Measurements from ENCODE around the gene CHTOP. TPM values are rescaled to one million over a fixed set of nuclear protein-coding genes. Genes with fewer than 3 reads are reported as not detected.

CHTOP gene, protein sequence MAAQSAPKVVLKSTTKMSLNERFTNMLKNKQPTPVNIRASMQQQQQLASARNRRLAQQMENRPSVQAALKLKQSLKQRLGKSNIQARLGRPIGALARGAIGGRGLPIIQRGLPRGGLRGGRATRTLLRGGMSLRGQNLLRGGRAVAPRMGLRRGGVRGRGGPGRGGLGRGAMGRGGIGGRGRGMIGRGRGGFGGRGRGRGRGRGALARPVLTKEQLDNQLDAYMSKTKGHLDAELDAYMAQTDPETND
- 10 to 100 TPM; 60.5 to 76.6 TPM for total RNA-seq
- polyA plus RNA-seq = 10 to 100 TPM; 51.2 to 56.3 TPM
- long read RNA-seq, donor 1, transcript CHTOP-203 (6 exons, 2,165 nt) = major isoform, 18 of 48 reads
- long read RNA-seq, donor 1, transcript CHTOP-204 (6 exons, 2,096 nt) = minor isoform, 11 of 48 reads
- long read RNA-seq, donor 1, partial matches to known transcripts = 19 of 48 reads
- long read RNA-seq, donor 1, other reads (novel, unspliced or antisense) = 0 of 48 reads
- long read RNA-seq, donor 2, transcript CHTOP-203 (6 exons, 2,165 nt) = major isoform, 7 of 45 reads
- long read RNA-seq, donor 2, partial matches to known transcripts = 37 of 45 reads
- long read RNA-seq, donor 2, other reads (novel, unspliced or antisense) = 0 of 45 reads
- long read RNA-seq, donor 3, transcript CHTOP-203 (6 exons, 2,165 nt) = major isoform, 5 of 18 reads
- long read RNA-seq, donor 3, partial matches to known transcripts = 6 of 18 reads
- long read RNA-seq, donor 3, other reads (novel, unspliced or antisense) = 0 of 18 reads
- long read RNA-seq, donor 4, transcript CHTOP-204 (6 exons, 2,096 nt) = major isoform, 5 of 30 reads
- long read RNA-seq, donor 4, partial matches to known transcripts = 23 of 30 reads
- long read RNA-seq, donor 4, other reads (novel, unspliced or antisense) = 0 of 30 reads
- long read RNA-seq, donor 5, transcript CHTOP-204 (6 exons, 2,096 nt) = major isoform, 20 of 83 reads
- long read RNA-seq, donor 5, transcript CHTOP-203 (6 exons, 2,165 nt) = minor isoform, 17 of 83 reads
- long read RNA-seq, donor 5, partial matches to known transcripts = 44 of 83 reads
- long read RNA-seq, donor 5, other reads (novel, unspliced or antisense) = 0 of 83 reads

DNA sequence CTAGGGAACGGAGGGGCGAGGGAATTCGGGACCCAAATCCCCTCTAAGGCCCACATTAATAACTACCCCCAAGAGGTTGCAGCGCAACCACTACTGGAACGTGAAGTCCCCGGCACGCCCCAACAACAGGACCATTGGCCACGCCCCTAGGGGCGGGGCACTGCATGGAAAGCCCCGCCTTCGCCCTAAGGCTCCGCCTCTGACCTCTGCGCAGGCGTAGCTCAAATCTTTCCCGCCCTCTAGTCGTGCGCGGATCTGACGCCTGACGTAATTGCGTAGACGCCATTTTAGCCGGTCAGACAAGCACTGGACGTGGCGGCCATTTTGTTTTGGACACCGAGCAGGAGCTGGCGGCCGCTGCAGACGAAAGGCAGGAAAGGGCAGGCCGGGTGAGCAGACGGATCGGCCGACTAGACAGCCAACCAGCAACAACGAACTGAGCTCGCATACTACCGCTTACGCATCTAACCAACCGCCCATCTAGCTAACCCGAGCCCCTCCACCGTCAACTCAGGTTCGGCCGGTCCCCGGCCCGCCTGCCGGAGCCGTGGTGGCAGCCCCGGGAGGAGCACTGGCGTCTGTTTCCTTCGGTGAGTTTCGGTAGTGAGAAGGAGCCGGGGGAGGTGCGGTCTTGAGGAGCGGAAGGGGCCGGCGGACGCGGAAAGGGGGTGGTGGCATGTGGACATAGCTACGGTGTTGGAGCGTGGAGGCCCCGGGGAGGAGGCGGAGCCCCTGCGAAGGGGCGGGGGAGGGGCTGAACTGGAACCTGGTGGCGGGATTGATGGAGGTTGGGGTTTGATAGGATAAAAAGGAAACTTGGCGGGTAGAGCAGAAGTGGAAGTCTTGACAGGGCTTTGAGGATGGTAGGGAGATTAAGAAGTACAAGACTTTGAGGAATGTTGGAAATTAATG is at the start of gene CHTOP:
Gene CHTOP (plus strand): TSS at position 313 of the 912 bp plus-strand sequence. CDS start 2,523 bp downstream, outside the sequence.
- Histone ChIP-seq H3K4me3 (peak within 1 kb of the TSS; percentile 87), H3K27me3 (ENCODE audit: control insufficient read depth in 3 of 3, insufficient read depth in 3 of 3, low read length in 2 of 3) (no peaks in the 10 kb centered on the region), H3K4me1 (ENCODE audit: control insufficient read depth in 5 of 5, insufficient read depth in 5 of 5, low read length in 5 of 5) (peaks cover 0 to 16% (median 15%) of the 10 kb centered on the region in 5 donors), H3K36me3 (ENCODE audit: control insufficient read depth in 4 of 4, insufficient read depth in 4 of 4, low read length in 4 of 4) (peaks cover 16 to 28% (median 22%) of the 10 kb centered on the region in 4 donors), H3K27ac (ENCODE audit: low read depth in 1 of 2, low read length in 1 of 2) (peak within 1 kb of the TSS; percentile 98 to 99), H3K9me3 (ENCODE audit: control insufficient read depth in 4 of 4, insufficient read depth in 3 of 4, low read length in 3 of 4) (no peaks in the 10 kb centered on the region), H3K9ac (ENCODE audit: insufficient read depth in 1 of 2, low read length in 2 of 2) (peak within 1 kb of the TSS; percentile 98 to 100)
- ATAC-seq (ENCODE audit: insufficient read depth, low FRiP score) (peak; percentile 96), DNase-seq (peak; percentile 98 to 99 (median 99))
- TF ChIP-seq, protein P1, sequence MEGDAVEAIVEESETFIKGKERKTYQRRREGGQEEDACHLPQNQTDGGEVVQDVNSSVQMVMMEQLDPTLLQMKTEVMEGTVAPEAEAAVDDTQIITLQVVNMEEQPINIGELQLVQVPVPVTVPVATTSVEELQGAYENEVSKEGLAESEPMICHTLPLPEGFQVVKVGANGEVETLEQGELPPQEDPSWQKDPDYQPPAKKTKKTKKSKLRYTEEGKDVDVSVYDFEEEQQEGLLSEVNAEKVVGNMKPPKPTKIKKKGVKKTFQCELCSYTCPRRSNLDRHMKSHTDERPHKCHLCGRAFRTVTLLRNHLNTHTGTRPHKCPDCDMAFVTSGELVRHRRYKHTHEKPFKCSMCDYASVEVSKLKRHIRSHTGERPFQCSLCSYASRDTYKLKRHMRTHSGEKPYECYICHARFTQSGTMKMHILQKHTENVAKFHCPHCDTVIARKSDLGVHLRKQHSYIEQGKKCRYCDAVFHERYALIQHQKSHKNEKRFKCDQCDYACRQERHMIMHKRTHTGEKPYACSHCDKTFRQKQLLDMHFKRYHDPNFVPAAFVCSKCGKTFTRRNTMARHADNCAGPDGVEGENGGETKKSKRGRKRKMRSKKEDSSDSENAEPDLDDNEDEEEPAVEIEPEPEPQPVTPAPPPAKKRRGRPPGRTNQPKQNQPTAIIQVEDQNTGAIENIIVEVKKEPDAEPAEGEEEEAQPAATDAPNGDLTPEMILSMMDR (IDR thresholded peaks at IDR 0.05; ENCODE audit: control extremely low read depth, extremely low read depth) = no peak
- 2 to 4% methylated on average over 62 to 65 of the region's 65 CpGs for WGBS, 2 donors

DNA sequence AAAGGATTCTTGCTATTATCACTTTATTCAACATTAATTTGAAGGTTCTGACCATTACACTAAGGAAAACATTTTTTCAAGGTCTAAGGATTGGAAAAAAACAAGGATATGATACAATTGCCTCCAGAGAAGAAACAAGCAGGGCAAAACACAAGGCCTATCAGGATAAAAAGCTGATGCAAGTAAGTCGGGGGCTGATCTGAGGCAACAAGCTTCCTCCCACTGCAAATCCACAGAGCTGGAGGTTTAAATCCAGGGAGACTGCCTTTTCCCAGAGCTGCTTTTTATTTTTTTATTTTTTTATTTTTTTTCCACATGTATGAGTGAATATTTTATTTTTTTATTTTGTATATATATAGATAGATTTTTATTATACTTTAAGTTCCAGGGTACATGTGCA is 48.9 kb upstream of the CHTOP start:
- no peaks in the 10 kb centered on the region for H3K4me1 ChIP-seq (ENCODE audit: control insufficient read depth in 5 of 5, insufficient read depth in 5 of 5, low read length in 5 of 5)
- H3K27ac ChIP-seq (ENCODE audit: low read depth in 1 of 2, low read length in 1 of 2) = no peak overlapping the region
- H3K4me3 ChIP-seq = no peak overlapping the region
- H3K9ac ChIP-seq (ENCODE audit: insufficient read depth in 1 of 2, low read length in 2 of 2) = no peak overlapping the region
- ATAC-seq (ENCODE audit: insufficient read depth, low FRiP score) = no peak
- TF ChIP-seq, protein P1 (IDR thresholded peaks at IDR 0.05; ENCODE audit: control extremely low read depth, extremely low read depth) = no peak
- no peak for DNase-seq
- H3K36me3 ChIP-seq (ENCODE audit: control insufficient read depth in 4 of 4, insufficient read depth in 4 of 4, low read length in 4 of 4) = peaks cover 0 to 2% (median 0%) of the 10 kb centered on the region in 4 donors
- H3K27me3 ChIP-seq (ENCODE audit: control insufficient read depth in 3 of 3, insufficient read depth in 3 of 3, low read length in 2 of 3) = no peaks in the 10 kb centered on the region
- no peaks in the 10 kb centered on the region for H3K9me3 ChIP-seq (ENCODE audit: control insufficient read depth in 4 of 4, insufficient read depth in 3 of 4, low read length in 3 of 4)
- WGBS, 2 donors = 64 to 86% methylated on average over 1 of the region's 1 CpG

DNA sequence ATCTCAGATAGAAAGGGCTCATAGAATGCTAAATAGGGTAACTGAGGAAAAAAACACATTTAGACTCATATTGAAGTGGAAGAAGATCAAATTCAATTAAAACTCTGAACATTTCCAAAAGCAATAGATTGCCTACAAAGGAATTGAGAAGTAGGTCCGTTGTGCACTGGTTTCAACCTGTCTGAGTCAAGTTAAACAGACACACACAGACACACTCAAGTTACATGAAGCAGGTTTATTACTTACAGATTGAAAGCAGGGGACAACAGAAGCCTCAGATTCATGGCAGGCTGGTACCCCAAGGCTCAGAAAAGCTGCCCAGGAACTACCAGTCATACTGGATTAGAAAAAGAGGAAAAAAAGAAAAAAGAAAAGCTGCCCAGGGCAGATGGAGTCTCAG is 47.5 kb upstream of the CHTOP start:
- Histone ChIP-seq H3K4me3 (no peak overlapping the region), H3K27me3 (ENCODE audit: control insufficient read depth in 3 of 3, insufficient read depth in 3 of 3, low read length in 2 of 3) (no peaks in the 10 kb centered on the region), H3K36me3 (ENCODE audit: control insufficient read depth in 4 of 4, insufficient read depth in 4 of 4, low read length in 4 of 4) (peaks cover 0 to 2% (median 0%) of the 10 kb centered on the region in 4 donors), H3K4me1 (ENCODE audit: control insufficient read depth in 5 of 5, insufficient read depth in 5 of 5, low read length in 5 of 5) (no peaks in the 10 kb centered on the region), H3K9me3 (ENCODE audit: control insufficient read depth in 4 of 4, insufficient read depth in 3 of 4, low read length in 3 of 4) (no peaks in the 10 kb centered on the region), H3K27ac (ENCODE audit: low read depth in 1 of 2, low read length in 1 of 2) (no peak overlapping the region), H3K9ac (ENCODE audit: insufficient read depth in 1 of 2, low read length in 2 of 2) (no peak overlapping the region)
- TF ChIP-seq, protein P1 (IDR thresholded peaks at IDR 0.05; ENCODE audit: control extremely low read depth, extremely low read depth) = no peak
- ATAC-seq (ENCODE audit: insufficient read depth, low FRiP score) (no peak), DNase-seq (no peak)
- WGBS, 2 donors = 54 to 61% methylated on average over 1 of the region's 1 CpG

Measured in lung (tissue), 16 donors.